HG02642 (cell line): ENCODE measurements around the gene ADAMTSL3.

ENCODE experiments used
- ATAC-seq: cut with Tn5 transposase; IDR thresholded peaks from one replicate; pipeline ENCODE4 v1.9.1; 2021; ENCODE audit warnings: mild to moderate bottlenecking; ENCODE audit not compliant: unreplicated experiment, poor library complexity

Gene ADAMTSL3, protein sequence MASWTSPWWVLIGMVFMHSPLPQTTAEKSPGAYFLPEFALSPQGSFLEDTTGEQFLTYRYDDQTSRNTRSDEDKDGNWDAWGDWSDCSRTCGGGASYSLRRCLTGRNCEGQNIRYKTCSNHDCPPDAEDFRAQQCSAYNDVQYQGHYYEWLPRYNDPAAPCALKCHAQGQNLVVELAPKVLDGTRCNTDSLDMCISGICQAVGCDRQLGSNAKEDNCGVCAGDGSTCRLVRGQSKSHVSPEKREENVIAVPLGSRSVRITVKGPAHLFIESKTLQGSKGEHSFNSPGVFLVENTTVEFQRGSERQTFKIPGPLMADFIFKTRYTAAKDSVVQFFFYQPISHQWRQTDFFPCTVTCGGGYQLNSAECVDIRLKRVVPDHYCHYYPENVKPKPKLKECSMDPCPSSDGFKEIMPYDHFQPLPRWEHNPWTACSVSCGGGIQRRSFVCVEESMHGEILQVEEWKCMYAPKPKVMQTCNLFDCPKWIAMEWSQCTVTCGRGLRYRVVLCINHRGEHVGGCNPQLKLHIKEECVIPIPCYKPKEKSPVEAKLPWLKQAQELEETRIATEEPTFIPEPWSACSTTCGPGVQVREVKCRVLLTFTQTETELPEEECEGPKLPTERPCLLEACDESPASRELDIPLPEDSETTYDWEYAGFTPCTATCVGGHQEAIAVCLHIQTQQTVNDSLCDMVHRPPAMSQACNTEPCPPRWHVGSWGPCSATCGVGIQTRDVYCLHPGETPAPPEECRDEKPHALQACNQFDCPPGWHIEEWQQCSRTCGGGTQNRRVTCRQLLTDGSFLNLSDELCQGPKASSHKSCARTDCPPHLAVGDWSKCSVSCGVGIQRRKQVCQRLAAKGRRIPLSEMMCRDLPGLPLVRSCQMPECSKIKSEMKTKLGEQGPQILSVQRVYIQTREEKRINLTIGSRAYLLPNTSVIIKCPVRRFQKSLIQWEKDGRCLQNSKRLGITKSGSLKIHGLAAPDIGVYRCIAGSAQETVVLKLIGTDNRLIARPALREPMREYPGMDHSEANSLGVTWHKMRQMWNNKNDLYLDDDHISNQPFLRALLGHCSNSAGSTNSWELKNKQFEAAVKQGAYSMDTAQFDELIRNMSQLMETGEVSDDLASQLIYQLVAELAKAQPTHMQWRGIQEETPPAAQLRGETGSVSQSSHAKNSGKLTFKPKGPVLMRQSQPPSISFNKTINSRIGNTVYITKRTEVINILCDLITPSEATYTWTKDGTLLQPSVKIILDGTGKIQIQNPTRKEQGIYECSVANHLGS (N-terminal part only)

DNA sequence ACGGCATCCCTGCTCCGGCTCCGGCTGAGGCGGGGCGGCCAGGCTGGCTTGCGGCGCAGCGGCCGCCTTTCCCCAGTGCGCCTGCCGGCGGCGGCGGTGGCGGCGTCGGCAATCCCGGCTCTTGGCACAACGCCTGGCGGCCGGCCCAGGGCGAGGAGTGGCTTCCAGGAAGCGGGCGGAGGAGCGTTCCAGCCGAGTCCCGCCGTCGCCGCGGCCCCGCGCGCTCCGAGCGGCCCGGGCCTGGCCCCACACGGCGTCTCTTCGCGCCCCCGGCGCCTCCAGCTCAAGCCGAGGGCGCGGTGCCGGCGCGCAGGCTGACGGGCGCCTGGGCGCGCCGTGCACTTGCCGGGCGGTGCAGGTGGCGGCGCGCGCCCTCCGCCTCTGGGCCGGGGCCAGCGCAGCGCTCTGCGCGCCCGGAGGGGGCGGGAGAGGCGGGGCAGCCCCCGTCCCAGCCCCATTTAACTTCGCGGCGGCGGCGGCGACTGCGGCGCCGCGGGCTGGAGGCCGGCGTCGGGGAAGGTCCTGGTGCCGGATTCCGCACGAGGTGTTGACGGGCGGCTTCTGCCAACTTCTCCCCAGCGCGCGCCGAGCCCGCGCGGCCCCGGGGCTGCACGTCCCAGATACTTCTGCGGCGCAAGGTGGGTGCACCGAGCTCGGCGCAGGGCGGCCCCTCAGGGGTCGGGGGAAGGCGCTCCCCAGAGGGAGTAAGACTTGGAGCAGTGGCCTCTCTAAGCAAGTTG lies at the start of gene ADAMTSL3:
TSS of gene ADAMTSL3 (plus strand) at position 485 of the 740 bp plus-strand sequence. CDS start 1,639 bp downstream, outside the sequence.
- ATAC-seq, result no peak

DNA sequence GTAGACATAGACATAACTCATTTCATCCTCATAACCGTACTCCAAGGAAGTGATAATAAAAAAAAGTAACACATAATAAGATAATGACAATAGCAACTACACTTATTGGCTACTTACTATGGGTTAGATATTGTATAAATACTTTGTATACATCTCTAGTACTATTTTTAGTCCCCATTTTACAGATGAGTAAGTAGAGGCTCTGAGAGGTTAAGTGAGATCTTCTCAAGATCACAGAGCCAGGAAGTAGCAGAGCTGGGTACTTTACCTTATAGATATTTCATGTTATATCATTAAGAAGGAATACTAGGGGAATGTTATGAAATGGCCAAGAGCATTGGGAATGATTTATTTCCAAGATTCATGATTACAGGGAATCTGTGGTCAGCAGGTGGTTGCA lies 49.4 kb upstream of the ADAMTSL3 start:
- no peak for ATAC-seq

DNA sequence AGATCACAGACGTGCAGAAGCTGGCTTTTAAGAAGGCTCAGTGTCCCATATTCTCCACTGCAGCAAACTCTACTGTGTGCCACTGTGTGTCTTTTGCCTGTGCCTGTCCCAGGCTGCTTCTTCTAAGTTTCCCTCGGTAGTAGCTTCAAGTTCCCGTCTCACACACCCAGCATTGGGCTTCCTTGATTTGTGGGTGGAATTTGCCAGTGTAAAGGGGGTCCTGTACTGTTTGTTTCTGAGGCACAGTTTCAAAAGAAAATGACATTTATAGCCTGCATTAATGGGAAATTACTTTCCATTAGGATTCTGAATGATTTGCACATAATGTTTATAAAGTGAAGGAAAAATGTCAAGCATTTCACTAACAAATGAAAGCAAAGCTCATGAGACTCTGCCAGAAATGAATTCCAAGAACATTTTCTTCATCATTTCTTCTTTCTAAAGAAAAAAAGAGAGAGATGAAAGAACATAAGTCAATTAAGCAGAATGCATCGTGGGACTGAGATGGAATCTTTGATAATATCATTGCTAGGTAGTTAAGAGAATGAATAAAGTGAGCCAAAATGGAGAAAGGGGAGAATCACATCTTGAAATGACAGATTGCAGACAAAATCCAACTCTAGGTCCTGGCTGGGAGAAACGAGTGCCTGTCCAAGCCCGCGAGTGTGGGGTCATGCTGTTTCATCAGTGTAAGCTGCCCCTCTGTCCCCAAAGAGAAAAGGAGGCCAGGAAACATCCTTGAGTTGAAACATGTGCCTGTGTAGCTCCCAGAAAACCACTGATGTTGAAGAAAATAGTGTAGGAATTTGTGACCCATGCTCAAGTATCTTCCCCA lies 48.6 kb upstream of the ADAMTSL3 start:
- no peak for ATAC-seq

DNA sequence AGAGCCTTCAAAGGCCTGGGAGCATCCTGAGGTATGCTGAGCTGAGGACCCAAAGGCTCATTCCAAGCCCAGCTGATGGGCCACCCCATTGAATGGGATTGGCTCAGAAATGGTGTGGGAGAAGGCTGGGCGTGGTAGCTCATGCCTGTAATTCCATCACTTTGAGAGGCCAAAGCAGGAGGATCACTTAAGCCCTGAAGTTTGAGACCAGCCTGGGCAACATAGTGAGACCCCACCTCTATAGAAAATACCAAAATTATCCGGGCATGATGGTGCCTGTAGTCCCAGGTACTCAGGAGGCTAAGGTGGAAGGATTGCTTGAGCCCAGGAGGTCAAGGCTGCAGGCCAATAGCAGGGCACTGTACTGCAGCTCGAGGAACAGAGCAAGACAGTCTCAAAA lies 43.8 kb upstream of the ADAMTSL3 start:
- ATAC-seq, result no peak

DNA sequence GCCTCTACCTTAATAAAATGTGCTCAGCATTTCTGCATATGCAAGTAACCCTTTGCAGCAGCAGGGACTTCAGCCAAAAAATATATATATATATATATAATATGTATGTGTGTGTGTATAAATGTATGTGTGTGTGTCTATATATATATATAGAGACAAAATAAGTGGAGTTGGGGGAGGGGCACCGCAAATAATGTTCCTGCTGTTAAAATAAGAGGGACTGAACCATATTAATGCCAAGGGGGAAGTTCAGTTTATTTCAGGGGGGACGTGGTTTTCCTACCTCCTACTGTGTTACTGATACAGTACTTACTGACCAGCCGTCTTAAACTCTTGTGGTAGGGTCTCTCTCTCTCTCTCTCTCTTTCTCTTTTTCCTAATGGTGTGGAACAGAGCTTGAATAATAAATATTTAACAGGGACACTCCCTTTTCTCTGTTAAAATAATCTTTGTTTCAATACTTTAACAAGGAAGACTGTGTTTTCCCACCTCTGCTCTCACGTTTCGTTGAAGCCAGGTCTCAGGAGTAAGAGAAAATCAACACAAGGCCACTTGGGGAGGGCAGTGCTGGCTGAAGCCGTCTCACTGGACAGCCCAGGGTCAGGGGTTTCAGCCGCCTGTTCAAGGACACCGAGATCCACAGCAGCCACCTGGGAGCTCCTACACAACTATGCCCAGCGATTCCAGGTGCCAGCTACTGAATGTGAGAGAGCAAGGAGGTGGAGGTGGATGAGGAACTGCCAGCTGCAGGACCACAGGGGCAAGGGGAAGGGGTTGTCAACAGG lies 42.8 kb upstream of the ADAMTSL3 start:
- no peak for ATAC-seq

DNA sequence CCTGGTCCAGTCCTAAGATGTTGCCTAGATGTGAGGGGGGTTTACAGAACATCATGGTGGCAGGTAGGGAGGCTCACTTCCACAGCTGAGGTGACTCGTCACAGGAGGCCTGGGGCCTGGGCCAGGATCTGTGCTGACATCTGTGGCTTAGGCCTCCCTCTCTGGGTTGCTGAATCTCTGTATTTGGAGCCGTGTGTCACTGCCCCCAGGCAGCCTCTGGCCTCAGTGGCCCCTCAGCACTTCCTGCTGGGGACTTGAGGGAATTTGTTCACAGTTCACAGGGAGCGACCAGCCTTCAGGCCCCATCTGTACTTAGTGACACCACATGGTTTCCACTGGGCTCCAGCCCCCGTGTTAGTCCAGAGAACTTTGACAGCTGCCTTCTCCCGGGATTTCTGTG lies 41.7 kb upstream of the ADAMTSL3 start:
- ATAC-seq, result no peak

DNA sequence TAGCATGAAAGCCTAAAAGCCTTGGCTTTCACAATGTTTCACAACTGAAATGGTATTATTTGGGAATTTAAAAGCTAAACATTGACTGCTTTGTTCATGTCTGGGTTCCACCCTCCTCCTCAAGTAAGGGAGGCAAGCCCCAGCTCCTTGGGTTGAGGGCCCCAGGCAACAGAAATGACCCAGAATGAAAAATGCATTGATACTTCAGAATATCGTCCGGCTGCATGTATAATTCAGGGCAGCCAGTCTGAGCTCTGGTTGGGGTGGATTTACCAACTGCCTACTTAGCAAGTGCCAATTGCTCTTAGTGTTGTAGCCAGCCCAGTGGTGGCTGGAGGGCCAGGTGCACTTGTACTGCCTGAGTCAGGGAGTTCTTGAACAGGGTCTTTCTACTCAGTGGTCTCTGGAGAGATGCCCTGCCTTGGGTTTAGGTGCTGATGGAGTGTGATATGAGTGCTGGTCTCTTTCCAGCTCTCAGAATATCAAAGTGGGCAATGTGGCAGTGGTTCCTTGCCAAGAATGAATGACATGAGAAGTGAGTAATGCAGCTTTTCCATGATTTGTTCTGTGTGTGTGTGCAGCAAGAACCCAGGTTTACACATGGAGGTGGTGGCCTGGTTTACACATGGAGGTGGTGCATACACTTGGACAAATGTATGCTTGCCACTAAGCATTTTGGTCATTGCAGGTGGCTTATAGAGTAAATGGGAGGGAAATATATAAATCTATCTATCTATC lies 40.9 kb upstream of the ADAMTSL3 start:
- no peak for ATAC-seq

DNA sequence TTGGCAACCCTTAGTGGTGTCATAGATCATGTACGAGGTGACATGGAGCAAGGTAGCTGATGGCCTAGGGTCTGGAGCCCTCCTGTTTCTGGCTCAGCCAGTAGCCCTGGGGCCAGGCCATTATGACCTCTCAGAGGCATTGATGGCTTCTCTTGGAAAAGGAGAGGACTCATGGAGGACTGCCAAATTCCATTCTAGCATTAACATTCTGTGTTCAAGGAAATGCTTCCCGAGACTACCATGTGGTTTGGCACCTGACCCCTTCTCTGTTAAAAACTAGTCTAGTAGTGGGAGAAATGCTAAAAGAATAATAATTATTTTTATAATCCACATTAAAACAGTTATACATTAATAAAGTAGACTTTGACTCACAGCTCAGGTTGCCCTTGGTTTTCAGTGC lies 40.2 kb upstream of the ADAMTSL3 start:
- ATAC-seq, result no peak

DNA sequence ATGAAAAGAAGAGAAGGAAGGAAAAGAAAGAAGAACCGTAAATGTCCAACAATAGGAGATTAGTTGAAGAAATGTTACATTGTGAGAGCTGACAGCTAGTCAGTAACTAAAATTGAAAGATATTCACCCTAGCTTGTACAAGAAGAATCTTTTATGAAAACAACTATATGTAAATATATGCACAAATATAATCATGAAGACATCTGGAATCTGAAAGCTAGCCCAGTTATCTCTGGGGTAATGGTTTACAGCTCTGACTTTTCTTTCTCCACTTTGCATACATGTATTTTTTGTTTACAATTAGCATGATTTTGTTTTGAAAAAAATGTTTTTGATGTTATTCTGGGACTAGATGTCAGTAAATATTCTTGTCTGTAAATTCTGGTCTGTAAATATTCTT lies 37.1 kb upstream of the ADAMTSL3 start:
- ATAC-seq, result no peak

DNA sequence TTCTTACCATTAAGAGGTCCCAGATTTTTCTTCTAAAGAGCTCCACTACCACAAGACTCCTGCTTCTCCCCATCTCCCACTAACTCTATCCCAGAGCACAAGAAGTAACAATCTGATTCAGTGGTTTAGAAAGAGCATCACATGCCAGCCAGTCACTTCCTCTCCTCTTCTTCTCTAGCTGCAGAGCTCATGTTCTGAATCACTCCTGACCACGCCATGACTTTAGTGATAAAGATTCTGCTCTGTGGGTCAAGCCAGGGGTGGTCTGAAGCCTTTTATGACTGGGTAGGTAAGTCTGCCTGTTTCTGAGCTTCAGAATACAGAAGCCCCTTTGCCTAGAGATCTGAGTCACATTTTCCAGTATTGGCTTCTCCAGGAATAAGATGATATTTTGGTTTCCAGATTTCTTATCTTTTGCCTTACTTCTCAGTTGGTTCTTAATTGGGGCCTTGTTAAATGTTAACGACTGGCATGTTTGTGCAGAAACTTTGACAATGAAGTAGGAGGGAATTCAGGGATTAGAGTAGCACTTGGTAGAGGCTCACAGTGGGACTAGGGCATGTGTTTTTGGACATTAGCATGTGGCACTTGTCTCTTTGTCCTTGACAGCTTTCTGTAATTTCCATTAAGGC lies 27.6 kb upstream of the ADAMTSL3 start:
- no peak for ATAC-seq

DNA sequence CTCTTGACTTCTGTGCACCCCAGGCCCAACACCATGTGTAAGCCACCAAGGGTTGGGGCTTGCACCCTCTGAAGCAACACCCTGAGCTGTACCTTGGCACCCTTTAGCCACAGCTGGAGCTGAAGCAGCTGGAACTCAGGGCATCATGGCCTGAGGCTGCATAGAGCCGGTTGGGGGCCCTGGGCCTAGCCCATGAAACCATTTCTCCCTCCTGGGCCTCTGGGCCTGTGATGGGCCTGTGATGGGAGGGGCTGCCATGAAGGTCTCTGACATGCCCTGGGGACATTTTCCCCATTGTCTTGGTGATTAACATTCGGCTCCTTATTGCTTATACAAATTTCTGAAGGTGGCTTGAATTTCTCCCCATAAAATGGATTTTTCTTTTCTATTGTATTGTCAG lies 22.4 kb upstream of the ADAMTSL3 start:
- ATAC-seq, result no peak

DNA sequence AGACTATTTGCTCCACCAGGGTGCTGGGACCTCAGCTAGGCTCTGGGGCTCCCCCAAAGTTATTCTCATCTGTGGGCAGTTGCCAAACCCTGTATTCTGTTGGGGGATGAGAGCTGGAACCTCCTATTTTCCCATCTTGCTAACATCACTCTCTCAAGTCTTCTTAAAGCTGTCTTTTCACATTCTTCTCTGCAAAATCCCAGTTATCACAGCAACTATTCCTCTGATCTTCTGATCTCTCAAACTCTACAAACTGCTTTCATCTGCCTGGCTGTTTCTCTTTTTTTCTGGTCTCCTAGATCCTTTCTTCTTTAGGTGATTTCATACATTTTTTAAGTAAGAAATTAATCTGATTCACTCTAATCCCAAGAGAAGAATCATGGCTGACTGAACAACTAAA lies 10.7 kb upstream of the ADAMTSL3 start:
- no peak for ATAC-seq

DNA sequence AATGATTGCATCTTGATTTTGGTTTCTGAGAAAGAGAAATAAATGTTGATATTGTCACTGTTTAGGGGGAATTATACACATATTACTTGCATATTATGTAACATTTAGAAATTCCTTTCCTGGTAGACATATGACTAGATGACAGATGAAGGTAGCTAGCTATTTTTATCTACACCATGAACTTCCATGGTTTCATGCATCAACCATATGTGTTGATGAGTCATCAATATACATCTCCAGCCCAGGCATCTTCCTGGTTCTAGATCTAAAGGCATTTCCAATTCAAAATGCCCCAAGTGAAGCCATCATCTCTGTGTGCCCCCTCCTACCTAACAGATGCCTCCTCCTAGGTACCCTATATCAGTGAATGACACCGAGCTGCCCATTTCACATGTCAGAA lies 9.5 kb upstream of the ADAMTSL3 start:
- ATAC-seq, result no peak

DNA sequence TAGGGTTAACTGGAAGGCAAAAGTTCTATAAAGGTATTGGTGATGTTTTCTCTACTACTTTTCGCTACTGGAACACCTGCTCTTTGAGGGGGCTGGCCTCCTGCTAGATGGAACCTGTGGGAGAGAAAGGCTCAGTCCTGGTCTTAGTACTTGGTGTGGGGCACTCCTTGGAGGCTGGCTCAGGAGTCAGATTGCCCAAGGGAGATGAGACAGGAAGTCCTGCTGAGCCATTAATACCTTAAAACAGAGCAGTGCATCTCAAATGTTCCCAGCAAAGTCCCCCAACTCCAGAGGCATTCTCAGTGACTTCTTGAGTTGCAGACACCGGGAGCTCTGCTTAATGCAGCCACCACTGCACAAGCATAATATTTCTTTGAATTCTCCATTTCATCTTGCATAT lies 3.1 kb upstream of the ADAMTSL3 start:
- no peak for ATAC-seq

DNA sequence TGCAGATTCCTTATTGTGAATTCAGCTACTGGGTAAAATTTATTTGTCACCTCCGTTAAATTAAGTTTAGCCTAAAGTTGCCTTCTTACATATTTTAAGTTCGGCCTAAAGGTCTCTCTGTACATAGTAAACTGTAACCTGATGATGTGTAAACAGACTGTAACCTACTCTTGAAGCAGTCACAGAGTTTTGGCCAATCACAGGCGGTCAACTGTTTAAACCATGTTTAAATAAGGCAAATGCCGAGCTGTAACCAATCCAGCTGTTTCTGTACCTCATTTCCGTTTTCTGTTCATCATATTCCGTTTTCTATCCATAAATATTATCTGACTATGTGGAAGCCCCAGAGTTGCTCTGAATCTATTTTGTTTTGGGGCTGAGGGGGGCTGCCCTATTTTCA lies 2.4 kb upstream of the ADAMTSL3 start:
- ATAC-seq, result no peak

DNA sequence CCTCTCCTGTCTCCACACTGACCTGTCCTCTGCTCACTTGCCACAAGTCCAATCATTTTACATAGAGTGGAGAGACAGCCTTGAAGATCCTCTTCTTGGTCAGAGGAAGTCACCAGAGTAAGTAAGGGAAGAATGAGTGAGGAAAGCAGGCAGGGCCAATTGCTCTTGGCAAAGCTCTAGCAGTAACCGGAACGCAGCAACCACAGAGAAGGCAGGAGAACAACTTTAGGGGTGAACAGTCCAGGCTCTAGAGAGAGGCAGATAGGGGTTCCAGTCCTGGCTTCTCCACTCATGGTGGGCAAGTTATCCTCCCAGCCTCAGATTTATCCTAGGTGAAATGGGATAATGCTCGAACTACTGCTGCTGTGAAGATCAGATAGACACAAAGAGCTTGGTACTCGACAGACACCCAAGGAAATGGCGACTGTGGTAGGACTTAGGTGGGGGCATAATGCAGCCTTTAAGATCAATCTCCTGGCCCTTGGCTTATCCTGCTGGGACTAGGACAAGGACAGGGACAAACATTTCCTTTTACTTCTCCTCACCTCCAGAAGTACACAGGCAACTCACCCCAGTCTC lies 1.2 kb upstream of the ADAMTSL3 start:
- no peak for ATAC-seq

DNA sequence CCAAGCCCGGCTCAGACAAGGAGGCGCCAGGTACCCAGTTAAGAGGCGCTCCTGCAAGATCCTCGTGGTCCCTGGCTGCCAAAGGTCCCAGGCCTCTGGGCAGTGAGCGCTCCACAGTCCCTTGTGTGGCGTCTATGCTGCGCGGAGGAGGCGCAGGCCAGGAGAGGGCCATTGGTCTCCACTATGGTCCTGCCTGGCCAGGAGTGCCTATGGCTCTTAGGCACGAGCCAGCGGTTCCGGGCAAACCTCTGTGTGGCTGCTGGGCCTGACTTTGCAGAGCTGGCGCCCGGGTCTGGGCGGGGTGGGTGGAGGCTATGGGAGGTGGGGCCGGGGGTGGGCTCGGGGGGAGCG lies 660 bp upstream of the ADAMTSL3 start:
- ATAC-seq, result no peak
